ENCODE data around the gene ENC1. TPM values are rescaled to one million over a fixed set of nuclear protein-coding genes. Genes with fewer than 3 reads are reported as not detected.

The ENC1 gene
- total RNA-seq, 1 donor from 2014 or later: 363 TPM

DNA sequence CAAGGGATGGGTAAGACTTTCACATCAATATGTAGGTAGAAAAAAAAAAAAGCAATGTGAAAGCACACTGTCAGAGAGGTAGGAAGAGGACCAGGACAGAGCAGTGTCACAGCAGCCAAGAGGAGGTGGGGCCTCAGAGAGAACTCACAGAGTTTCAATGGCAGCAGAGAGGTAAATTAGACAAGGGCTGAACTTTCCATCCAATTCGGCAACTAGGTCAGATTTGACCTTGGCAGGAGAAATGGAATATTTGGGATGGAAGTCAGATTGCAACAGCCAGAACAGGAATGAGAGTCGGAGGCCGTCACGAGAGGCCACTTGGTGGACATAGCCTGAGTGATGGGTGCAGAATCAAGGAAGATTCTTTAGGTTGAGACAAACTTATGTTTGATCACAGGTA, 57.7 kb downstream of the ENC1 start:
- peaks cover 33% of the 10 kb centered on the region for H3K4me1 Mint-ChIP-seq (ENCODE audit: low read depth, unreplicated experiment)
- no peak for DNase-seq (ENCODE audit: low read depth)
- Histone ChIP-seq H3K79me2 (ENCODE audit: insufficient read depth, low read length) (no peaks in the 10 kb centered on the region), H4K20me1 (ENCODE audit: insufficient read depth, low read length) (no peaks in the 10 kb centered on the region), H3K27me3 (ENCODE audit: insufficient read depth, low read length) (no peaks in the 10 kb centered on the region), H2AFZ (ENCODE audit: low read depth, low read length) (no peak overlapping the region), H3K4me1 (ENCODE audit: insufficient read depth, low read length) (peaks cover 6% of the 10 kb centered on the region), H3K9me3 (ENCODE audit: insufficient read depth, low read depth, low read length) (no peaks in the 10 kb centered on the region), H3K36me3 (ENCODE audit: insufficient read depth, low read length) (no peaks in the 10 kb centered on the region), H3K4me3 (ENCODE audit: insufficient read depth, low read depth, low read length) (no peak overlapping the region), H3K9ac (ENCODE audit: low read length) (no peak overlapping the region), H3K4me2 (ENCODE audit: low read length) (no peak overlapping the region), H3K27ac (ENCODE audit: low read depth, low read length) (no peak overlapping the region)
- H3K27me3 Mint-ChIP-seq (ENCODE audit: low read depth, unreplicated experiment): no peaks in the 10 kb centered on the region
- H3K36me3 Mint-ChIP-seq (ENCODE audit: low read depth, unreplicated experiment): no peaks in the 10 kb centered on the region
- peaks cover 4% of the 10 kb centered on the region for H3K9me3 Mint-ChIP-seq (ENCODE audit: unreplicated experiment)
- FAIRE-seq: no peak
- no peak overlapping the region for H3K4me3 Mint-ChIP-seq (ENCODE audit: unreplicated experiment)
- TF ChIP-seq, protein P1, sequence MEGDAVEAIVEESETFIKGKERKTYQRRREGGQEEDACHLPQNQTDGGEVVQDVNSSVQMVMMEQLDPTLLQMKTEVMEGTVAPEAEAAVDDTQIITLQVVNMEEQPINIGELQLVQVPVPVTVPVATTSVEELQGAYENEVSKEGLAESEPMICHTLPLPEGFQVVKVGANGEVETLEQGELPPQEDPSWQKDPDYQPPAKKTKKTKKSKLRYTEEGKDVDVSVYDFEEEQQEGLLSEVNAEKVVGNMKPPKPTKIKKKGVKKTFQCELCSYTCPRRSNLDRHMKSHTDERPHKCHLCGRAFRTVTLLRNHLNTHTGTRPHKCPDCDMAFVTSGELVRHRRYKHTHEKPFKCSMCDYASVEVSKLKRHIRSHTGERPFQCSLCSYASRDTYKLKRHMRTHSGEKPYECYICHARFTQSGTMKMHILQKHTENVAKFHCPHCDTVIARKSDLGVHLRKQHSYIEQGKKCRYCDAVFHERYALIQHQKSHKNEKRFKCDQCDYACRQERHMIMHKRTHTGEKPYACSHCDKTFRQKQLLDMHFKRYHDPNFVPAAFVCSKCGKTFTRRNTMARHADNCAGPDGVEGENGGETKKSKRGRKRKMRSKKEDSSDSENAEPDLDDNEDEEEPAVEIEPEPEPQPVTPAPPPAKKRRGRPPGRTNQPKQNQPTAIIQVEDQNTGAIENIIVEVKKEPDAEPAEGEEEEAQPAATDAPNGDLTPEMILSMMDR (IDR thresholded peaks at IDR 0.05; ENCODE audit: insufficient read depth, low read depth, low read length): no peak
- TF ChIP-seq EZH2 (IDR thresholded peaks at IDR 0.05; ENCODE audit: insufficient read depth, low read length): no peak
- H3K27ac Mint-ChIP-seq (ENCODE audit: unreplicated experiment): peak overlapping the region; percentile 1

DNA sequence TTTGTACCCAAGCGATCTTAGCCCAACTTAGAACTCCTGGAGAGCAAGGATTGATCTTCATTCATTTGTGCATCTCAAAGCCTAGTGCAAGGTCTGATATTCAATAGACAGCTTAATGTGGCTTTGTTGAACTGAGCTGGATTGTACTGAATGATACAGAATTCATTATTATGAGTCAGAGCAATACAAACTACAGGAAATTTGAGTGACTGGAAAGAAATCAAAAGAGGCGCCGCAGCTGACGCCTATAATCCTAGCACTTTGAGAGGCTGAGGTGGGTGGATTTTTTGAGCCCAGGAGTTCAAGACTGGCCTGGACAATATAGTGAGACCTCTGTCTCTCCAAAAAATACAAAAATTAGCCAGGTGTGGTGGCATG, 58.6 kb downstream of the ENC1 start:
- Histone ChIP-seq H3K36me3 (ENCODE audit: insufficient read depth, low read length) (no peaks in the 10 kb centered on the region), H3K4me1 (ENCODE audit: insufficient read depth, low read length) (peaks cover 11% of the 10 kb centered on the region), H3K4me2 (ENCODE audit: low read length) (no peak overlapping the region), H4K20me1 (ENCODE audit: insufficient read depth, low read length) (no peaks in the 10 kb centered on the region), H3K27ac (ENCODE audit: low read depth, low read length) (no peak overlapping the region), H3K27me3 (ENCODE audit: insufficient read depth, low read length) (no peaks in the 10 kb centered on the region), H3K79me2 (ENCODE audit: insufficient read depth, low read length) (no peaks in the 10 kb centered on the region), H2AFZ (ENCODE audit: low read depth, low read length) (no peak overlapping the region), H3K4me3 (ENCODE audit: insufficient read depth, low read depth, low read length) (no peak overlapping the region), H3K9me3 (ENCODE audit: insufficient read depth, low read depth, low read length) (no peaks in the 10 kb centered on the region), H3K9ac (ENCODE audit: low read length) (no peak overlapping the region)
- Mint-ChIP-seq H3K4me1 (ENCODE audit: low read depth, unreplicated experiment) (peaks cover 36% of the 10 kb centered on the region), H3K27me3 (ENCODE audit: low read depth, unreplicated experiment) (no peaks in the 10 kb centered on the region), H3K9me3 (ENCODE audit: unreplicated experiment) (peaks cover 4% of the 10 kb centered on the region), H3K36me3 (ENCODE audit: low read depth, unreplicated experiment) (no peaks in the 10 kb centered on the region), H3K4me3 (ENCODE audit: unreplicated experiment) (no peak overlapping the region), H3K27ac (ENCODE audit: unreplicated experiment) (no peak overlapping the region)
- FAIRE-seq: no peak
- TF ChIP-seq, protein P1 (IDR thresholded peaks at IDR 0.05; ENCODE audit: insufficient read depth, low read depth, low read length): no peak
- TF ChIP-seq EZH2 (IDR thresholded peaks at IDR 0.05; ENCODE audit: insufficient read depth, low read length): no peak
- peak; percentile 36 for DNase-seq (ENCODE audit: low read depth)

DNA sequence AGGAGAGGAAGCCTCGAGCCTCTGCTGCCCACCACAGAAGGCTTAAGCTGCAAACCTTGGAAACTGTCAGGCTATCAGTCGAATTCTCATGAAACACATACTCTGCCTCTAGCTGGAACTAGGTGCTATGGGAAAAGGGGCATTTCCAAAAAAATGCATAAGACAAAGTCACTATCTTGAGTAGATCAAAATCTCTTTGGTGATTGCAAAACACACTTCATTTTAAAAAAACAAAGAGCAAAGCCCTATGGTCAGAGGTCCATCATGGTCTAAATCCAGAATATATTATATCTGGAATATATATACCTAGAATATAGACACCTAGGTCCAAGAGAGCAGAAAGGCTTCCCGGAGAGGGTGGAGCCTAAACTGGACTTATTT, 59.8 kb downstream of the ENC1 start:
- Mint-ChIP-seq H3K36me3 (ENCODE audit: low read depth, unreplicated experiment) (no peaks in the 10 kb centered on the region), H3K4me3 (ENCODE audit: unreplicated experiment) (no peak overlapping the region), H3K9me3 (ENCODE audit: unreplicated experiment) (peaks cover 4% of the 10 kb centered on the region), H3K27ac (ENCODE audit: unreplicated experiment) (no peak overlapping the region), H3K4me1 (ENCODE audit: low read depth, unreplicated experiment) (peaks cover 39% of the 10 kb centered on the region), H3K27me3 (ENCODE audit: low read depth, unreplicated experiment) (no peaks in the 10 kb centered on the region)
- Histone ChIP-seq H3K4me1 (ENCODE audit: insufficient read depth, low read length) (peaks cover 21% of the 10 kb centered on the region), H3K27me3 (ENCODE audit: insufficient read depth, low read length) (no peaks in the 10 kb centered on the region), H3K4me3 (ENCODE audit: insufficient read depth, low read depth, low read length) (no peak overlapping the region), H3K4me2 (ENCODE audit: low read length) (no peak overlapping the region), H3K79me2 (ENCODE audit: insufficient read depth, low read length) (no peaks in the 10 kb centered on the region), H2AFZ (ENCODE audit: low read depth, low read length) (no peak overlapping the region), H3K27ac (ENCODE audit: low read depth, low read length) (no peak overlapping the region), H4K20me1 (ENCODE audit: insufficient read depth, low read length) (no peaks in the 10 kb centered on the region), H3K9ac (ENCODE audit: low read length) (no peak overlapping the region), H3K9me3 (ENCODE audit: insufficient read depth, low read depth, low read length) (no peaks in the 10 kb centered on the region), H3K36me3 (ENCODE audit: insufficient read depth, low read length) (no peaks in the 10 kb centered on the region)
- TF ChIP-seq EZH2 (IDR thresholded peaks at IDR 0.05; ENCODE audit: insufficient read depth, low read length): no peak
- TF ChIP-seq, protein P1 (IDR thresholded peaks at IDR 0.05; ENCODE audit: insufficient read depth, low read depth, low read length): no peak
- DNase-seq (ENCODE audit: low read depth) (no peak), FAIRE-seq (no peak)
